Lower leg skin (tissue), 4 donors: ENCODE measurements around the gene LRRC55. TPM values are rescaled to one million over a fixed set of nuclear protein-coding genes. Genes with fewer than 3 reads are reported as not detected.

ENCODE experiments used
- DNase-seq, 2 donors: peaks; one replicate each; pipeline ENCODE4 v3.0.0-alpha.2; 2019; ENCODE audit warnings: low spot score in 2 of 2
- H3K4me3 ChIP-seq: fragments of 200-600 bp; sonication (generic); 2 replicates; pipeline ENCODE4 v1.5.1; 2017; ENCODE audit warnings: mild to moderate bottlenecking, low read depth; ENCODE audit not compliant: poor library complexity, severe bottlenecking
- POLR2A ChIP-seq, 2 donors: fragments of 450-650 bp; IDR thresholded peaks; one replicate each; pipeline ENCODE4 v1.6.1; 2016 to 2017; ENCODE audit warnings: antibody characterized with exemption in 2 of 2, mild to moderate bottlenecking in 1 of 2, moderate library complexity in 1 of 2
- WGBS, 2 donors: methylation state at CpG; one replicate each; pipeline ENCODE4 v1.1.5; 2018; 5-methylcytosine and 5-hydroxymethylcytosine counted together
- intact Hi-C: fragments of 100-400 bp; cut with DNase I; formaldehyde crosslinking; loops from one replicate; pipeline ENCODE4 v1.15.0; 2023; ENCODE audit warnings: low total_unique reads
- total RNA-seq, 4 donors: library from RNA; depleted of rRNA; stranded (reverse); fragments of >200 nt; gene quantifications; one replicate each; pipeline ENCODE4 v1.1.0, GENCODE V29; 2016
- TF ChIP-seq, protein P1 (sequence below), 3 donors: fragments of 450-650 bp; IDR thresholded peaks; one replicate each; pipeline ENCODE4 v1.5.1; 2016; ENCODE audit warnings: antibody characterized with exemption in 3 of 3, mild to moderate bottlenecking in 3 of 3, moderate library complexity in 2 of 3

LRRC55 gene
- total RNA-seq, 4 donors from 2014 or later, result 0.08 to 0.15 TPM; not detected in 2

GRCh38 chr11:57143459-57143858, 38.3 kb upstream of the LRRC55 start:
- no peak for TF ChIP-seq POLR2A (IDR thresholded peaks at IDR 0.05)
- TF ChIP-seq, protein P1, sequence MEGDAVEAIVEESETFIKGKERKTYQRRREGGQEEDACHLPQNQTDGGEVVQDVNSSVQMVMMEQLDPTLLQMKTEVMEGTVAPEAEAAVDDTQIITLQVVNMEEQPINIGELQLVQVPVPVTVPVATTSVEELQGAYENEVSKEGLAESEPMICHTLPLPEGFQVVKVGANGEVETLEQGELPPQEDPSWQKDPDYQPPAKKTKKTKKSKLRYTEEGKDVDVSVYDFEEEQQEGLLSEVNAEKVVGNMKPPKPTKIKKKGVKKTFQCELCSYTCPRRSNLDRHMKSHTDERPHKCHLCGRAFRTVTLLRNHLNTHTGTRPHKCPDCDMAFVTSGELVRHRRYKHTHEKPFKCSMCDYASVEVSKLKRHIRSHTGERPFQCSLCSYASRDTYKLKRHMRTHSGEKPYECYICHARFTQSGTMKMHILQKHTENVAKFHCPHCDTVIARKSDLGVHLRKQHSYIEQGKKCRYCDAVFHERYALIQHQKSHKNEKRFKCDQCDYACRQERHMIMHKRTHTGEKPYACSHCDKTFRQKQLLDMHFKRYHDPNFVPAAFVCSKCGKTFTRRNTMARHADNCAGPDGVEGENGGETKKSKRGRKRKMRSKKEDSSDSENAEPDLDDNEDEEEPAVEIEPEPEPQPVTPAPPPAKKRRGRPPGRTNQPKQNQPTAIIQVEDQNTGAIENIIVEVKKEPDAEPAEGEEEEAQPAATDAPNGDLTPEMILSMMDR (IDR thresholded peaks at IDR 0.05), result no peak
- no peak overlapping the region for H3K4me3 ChIP-seq
- DNase-seq, result no peak
- 90 to 92% methylated on average over 4 of the region's 4 CpGs for WGBS, 2 donors
- intact Hi-C loops, result no loop called here

- TF ChIP-seq, protein P1 (IDR thresholded peaks at IDR 0.05), result no peak
- no peak for TF ChIP-seq POLR2A (IDR thresholded peaks at IDR 0.05)
- no peak for DNase-seq
- 81 to 93% methylated on average over 5 of the region's 5 CpGs for WGBS, 2 donors
These were observed 37.7 kb upstream of the LRRC55 start for GRCh38 chr11:57144075-57144474.

DNA sequence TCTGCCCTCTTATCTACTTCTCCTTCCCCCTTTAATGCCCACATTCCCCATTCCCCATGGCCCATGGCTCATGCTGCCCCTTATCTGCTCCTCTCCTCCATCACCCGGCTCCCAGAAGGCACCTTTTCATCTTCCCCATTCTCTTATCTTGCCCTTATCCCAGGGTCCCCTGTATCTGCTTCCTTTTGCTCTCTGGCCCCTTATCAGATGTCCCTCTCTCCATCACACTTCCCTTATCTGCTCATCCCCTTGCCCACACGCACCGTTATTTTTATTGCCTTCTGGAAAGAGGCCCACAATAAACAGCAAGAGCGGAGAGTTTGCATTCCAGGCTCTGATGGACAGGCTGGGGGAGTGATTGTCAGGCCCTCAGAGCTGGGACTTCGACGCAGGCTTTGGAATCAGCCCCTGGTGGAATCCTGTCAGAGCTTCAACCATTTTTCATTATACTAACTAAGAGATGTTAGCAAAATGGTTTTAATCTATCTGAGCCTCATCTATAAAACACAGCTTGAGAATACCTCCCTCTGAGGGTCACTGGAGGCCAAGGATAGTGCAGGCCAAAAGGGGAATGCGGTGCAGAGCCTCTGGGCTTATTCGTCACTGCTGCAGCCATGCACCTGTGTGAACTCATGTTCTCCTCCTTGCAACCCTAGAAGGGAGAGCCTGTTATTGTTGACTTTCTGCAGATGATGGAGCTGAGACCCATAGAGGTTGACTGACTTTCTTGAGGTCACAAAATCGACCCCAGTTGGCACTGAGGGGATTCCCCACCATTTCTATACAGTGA, 37.0 kb upstream of the LRRC55 start:
- TF ChIP-seq POLR2A (IDR thresholded peaks at IDR 0.05), result no peak
- TF ChIP-seq, protein P1 (IDR thresholded peaks at IDR 0.05), result no peak
- WGBS, 2 donors, result 52 to 54% methylated on average over 9 of the region's 9 CpGs
- intact Hi-C loops, result no loop called here
- DNase-seq, result no peak
- H3K4me3 ChIP-seq, result no peak overlapping the region

More at GRCh38 chr11:57144075-57144474, 37.7 kb upstream of the LRRC55 start:
- no peak overlapping the region for H3K4me3 ChIP-seq
- intact Hi-C loops, result no loop called here

DNA sequence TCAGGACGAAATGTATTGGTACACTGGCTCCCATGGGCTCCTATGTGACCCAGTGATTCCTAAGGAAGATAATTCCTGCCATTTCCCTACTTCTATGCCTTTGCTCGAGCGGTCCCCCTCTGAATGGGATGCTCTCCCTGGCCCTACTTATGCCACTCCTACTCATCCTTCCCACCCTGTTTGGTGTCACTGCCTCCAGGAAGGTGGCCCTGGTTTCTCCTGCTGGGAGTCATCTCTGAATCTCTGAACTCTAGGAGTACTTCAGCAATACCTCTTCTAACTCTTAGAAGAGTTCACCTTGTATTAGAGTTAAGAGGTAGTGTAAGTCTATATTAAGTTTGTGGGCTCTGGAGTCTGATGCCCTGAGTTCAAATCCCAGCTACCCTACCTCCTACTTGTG, 35.5 kb upstream of the LRRC55 start:
- no peak for DNase-seq
- intact Hi-C loops, result no loop called here
- 90% methylated on average over 3 of the region's 3 CpGs for WGBS, 2 donors

DNA sequence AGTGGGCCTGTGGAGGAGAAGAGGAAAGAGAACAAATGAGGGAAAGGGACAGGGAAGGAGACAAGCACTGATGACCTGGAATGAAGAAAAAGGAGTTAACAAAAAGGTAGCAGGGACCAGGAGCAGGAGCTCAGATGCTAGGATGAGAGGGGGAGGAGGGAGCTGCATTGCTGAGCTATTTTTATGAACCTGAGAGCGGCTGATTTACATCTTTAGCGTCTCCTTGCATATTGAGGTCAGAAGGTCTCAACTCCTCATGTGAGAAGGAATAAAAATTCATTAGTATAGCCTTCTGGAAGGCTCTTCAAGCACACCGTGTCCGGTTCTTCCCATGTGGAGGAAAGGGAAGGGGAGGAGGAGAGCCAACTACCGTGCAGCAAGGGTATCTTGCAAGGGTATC, 33.1 kb upstream of the LRRC55 start:
- DNase-seq, result no peak
- 73 to 85% methylated on average over 5 of the region's 5 CpGs for WGBS, 2 donors
- intact Hi-C loops, result no loop called here
- H3K4me3 ChIP-seq, result no peak overlapping the region
- no peak for TF ChIP-seq POLR2A (IDR thresholded peaks at IDR 0.05)
- TF ChIP-seq, protein P1 (IDR thresholded peaks at IDR 0.05), result no peak

More for the DNA sequence above, 35.5 kb upstream of the LRRC55 start:
- TF ChIP-seq, protein P1 (IDR thresholded peaks at IDR 0.05), result no peak
- no peak for TF ChIP-seq POLR2A (IDR thresholded peaks at IDR 0.05)
- H3K4me3 ChIP-seq, result no peak overlapping the region
